NK-92 (cell line): ENCODE results near the gene HNRNPDL.
"Not testable (repeated sequence)": the region's sequence is repeated elsewhere in the genome, so short reads cannot be mapped to it uniquely, and the experiment has no call there.

Experiments
- DNase-seq: peaks from one replicate; lab custom pipeline; 2025; ENCODE audit not compliant: unreplicated experiment; lab: John Stamatoyannopoulos, UW

HNRNPDL gene

DNA sequence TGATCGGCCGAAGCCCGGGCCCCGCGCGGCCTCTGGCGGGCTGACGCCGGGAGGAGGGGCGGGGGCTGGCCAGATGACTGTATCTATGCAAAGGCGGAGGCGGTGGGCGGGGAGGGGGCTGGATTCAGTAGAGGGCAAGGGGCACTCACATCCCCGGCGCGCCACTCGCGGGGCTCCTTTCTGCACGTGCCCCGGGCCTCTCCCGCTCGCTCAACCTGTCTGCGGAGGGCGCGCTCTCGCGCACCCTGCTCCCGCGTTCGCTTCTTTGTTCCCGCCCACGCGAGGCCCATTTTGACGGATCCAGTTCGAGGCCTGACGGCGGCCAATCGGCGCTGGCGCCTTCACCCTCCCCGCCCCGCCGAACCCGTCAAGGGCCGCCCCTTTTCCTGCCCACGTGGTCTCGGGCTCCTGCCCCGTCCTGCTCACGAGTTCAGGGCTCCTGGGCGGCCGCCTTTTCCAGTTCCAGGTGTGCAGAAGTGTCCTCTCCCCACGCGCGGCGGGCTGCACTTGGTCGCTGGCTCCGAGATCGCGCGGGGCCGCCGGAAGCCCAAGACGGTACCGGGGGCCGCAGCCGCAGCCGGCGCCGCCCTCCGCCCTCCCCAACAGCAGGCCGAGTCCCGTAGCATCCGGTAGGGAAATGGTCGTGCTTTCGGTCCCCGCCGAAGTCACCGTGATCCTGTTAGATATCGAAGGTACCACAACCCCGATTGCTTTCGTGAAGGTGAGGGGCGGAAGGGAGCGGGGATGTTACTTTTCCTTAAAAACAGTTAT lies at the start of gene HNRNPDL, which contains the start of gene ENOPH1:
TSS of gene HNRNPDL (minus strand) at position 270 of the 771 bp plus-strand sequence. CDS start 772 bp downstream, outside the sequence.
TSS of gene ENOPH1 (plus strand) at position 398 of the 771 bp plus-strand sequence. CDS start at position 638, 240 bp downstream.
- peak; percentile 61 for DNase-seq

DNA sequence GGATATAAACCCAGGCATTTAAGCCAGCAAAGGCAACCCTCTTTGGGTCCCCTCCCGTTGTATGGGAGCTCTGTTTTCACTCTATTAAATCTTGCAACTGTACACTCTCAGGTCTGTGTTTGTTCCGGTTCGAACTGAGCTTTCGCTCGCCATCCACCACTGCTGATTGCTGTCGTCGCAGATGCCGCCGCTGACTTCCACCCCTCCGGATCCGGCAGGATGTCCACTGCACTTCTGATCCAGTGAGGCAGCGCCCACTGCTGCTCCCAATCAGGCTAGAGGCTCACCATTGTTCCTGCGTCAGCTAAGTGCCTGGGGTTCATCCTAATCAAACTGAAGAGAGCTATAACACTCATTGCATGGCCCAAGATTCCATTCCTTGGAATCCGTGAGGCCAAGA lies 49.3 kb upstream of the HNRNPDL start:
- DNase-seq, result no peak

- not testable (repeated sequence) for DNase-seq
These were observed 47.2 kb upstream of the HNRNPDL start for GRCh38 chr4:82477469-82477868.

DNA sequence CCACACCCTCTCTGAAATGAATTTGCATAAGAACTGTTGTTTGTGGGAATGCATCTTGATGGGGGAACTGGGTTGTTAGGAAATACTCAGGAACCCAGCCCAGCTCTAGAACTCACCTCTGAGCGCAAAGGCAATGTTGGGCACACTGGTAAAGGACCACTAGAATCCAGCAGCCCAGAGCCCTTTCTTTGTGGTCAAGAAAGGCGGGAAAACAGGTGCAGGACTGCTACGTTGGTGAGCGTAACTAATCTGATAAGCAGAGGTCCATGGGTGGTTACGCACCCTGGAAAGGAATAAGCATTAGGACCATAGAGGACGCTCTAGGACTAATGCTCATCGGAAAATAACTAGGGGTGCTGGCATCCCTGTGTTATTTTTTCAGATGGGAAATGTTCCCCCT lies 45.7 kb upstream of the HNRNPDL start:
- DNase-seq, result not testable (repeated sequence)

- DNase-seq, result no peak
These were observed 43.4 kb upstream of the HNRNPDL start for GRCh38 chr4:82473621-82474164.

GRCh38 chr4:82473080-82473479 lies 42.8 kb upstream of the HNRNPDL start:
- not testable (repeated sequence) for DNase-seq

DNA sequence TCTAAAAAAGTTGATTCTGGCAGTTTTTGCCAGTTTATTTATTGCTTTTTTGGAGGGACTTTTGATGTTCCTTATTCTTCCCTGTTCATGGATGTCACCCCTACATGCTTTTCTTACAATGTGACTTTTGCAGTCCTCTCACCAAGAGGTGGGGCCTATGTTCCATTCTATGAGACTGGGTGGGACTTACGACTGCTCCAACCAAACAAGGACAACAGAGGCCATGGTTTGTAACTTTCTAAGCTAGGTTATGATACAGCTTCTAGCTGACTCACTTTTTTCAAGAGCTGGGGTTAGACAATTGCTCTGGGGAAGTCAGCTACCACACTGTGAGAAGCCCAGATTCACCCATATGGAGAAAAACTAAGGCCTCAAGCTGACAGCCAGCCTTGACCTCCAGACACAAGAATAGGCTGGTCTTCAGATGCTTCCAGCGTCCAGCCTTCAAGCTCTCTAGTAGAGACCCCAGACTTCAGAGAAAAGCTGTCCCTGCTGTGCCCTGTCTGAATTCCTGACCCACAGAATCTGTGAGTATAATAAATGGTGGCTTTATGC lies 39.6 kb upstream of the HNRNPDL start:
- no peak for DNase-seq

DNA sequence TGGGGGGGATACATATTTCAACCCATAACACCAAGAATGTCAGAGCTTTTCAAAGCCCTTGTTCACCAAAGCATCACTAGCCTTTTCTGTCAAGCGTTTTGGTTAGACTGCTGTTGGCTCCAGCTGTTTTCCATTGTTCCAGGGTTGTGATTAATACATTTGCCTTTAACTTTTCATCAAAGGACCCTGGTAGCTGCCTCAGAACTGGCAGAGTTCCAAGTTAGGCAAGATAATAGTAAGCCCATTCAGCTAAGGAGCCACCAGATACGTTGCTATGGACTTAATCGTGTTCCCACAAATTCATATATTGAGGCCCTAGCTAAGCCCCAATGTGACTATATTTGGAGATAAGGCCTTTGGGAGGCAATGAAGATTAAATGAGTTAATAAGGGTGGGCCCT lies 37.2 kb upstream of the HNRNPDL start:
- DNase-seq, result no peak

- no peak for DNase-seq
These were observed 33.0 kb upstream of the HNRNPDL start for GRCh38 chr4:82463221-82463620.

- no peak for DNase-seq
These were observed 32.2 kb upstream of the HNRNPDL start for GRCh38 chr4:82462415-82462831.

DNA sequence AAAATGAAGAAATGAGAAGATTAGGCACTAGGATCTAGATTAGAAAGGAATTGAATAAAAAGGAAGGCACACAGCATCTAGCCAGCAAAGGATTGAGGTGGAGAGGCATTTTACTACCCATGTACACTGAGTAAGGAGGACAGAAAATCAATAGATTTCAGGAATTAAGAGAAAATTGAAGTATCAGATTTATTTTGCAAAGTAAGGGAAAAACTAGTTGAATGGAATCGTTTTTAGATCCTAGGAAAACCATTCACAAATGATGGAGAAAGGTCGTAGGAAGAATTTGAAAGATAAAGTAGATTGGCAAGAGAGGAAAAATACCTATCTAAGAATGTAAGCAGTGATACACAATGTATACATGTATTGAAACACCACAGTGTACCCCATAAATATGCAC lies 31.4 kb upstream of the HNRNPDL start:
- no peak for DNase-seq

DNA sequence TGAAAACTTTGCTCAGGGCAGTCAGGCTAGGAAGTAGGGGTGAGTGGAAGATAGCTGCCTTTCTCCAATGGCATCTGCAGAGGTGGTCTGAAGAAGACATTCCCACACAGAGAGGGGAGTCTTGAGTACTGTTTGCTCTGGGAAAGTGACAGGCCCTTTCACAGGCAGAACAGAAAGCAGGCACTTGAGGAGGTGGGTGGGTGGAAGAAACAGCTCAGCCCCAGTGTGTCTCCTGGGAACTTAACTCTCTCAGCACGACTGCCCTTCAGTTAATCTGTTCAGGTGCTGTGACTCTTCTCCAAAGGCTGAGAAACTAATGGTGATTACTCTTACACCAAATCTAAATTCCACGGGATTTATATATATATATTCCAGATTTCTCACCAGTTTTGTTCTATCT lies 28.5 kb upstream of the HNRNPDL start:
- DNase-seq, result no peak

DNA sequence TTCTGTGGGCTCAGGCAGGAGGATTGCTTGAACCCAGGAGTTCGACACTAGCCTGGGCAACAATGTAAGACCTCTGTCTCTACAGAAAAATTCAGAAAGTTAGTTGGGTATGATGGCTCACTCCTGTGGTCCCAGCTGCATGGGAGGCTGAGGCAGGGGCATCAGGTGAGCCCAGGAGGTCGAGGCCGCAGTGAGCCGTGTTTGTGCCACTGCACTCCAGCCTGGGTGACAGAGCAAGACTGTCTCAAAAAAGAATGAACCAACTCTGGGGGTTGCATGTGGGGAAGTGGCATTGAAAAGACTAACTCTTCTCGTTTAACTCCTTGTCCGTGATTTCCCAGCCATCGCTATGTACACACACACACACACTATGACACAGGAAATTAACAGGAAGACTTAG lies 27.0 kb upstream of the HNRNPDL start:
- DNase-seq, result no peak

- no peak for DNase-seq
These were observed 21.8 kb upstream of the HNRNPDL start for GRCh38 chr4:82452026-82452425.

DNA sequence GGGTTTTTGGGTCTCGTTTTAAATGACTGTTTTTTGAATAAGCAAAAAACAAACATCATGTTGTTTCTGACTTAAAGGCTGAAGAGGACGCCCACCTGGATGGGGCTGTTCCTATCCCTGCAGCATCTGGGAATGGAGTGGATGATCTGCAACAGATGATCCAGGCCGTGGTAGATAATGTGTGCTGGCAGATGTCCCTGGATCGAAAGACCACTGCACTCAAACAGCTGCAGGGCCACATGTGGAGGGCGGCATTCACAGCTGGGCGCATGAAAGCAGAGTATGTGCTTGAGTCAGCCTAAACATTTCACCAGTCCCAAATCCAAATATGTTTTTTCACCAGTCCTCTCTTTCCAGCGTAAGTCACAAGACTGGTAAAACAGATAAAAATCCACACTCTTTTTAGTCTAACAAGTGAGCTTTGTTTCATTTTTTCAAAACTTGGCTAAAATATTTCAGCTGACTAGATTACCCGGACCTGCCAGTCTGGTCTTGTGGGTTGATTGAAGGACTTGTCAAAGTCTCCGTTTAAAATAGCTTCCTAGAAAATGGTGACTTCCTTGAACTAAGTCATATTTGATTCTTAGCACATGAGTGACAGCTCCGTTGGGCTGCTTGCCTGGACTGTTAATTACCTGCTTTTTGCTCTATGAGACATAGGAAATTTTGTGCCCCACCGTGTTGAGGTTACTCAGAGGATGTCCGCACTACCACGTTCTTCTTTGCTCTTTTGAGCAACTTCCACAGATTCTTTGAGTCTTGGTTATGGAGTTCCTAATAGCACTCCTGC lies 20.9 kb upstream of the HNRNPDL start:
- DNase-seq, result no peak

DNA sequence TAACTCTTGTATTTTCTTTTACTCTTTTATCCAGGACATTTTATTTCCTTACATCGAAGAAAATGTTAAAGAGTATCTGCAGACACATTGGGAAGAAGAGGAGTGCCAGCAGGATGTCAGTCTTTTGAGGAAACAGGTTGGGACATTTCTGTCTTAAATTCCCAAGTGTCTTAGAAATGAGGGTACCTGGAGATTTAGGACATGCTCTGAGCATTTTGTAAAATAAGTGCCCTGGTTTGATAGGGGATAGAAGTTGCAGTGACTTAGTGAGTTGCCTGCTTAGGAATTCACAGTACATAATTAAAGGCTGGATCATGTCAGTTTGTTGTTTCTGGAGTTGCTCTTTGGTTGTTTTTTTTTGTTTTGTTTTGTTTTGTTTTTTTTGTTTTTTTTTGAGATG lies 17.6 kb upstream of the HNRNPDL start:
- no peak for DNase-seq

DNA sequence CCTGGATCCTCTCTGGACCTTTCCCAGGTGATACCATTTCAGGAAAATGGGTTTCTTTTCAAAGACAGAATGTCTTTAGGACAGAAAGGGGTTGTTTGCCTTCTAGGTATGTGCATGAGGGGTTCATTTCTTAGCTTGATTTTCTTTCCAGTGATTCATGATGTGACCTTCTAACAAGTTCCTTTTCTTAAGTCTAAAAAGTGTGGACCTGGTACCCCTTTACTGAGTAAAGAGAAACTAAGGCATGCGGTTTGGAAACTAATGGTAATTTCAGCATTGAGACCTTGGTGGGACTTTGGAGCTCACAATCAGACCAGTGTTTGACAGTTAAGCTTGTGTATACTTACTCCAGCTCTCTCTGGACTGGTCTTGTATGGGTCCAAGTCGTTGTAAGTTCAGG lies 8.8 kb upstream of the HNRNPDL start:
- no peak for DNase-seq

DNA sequence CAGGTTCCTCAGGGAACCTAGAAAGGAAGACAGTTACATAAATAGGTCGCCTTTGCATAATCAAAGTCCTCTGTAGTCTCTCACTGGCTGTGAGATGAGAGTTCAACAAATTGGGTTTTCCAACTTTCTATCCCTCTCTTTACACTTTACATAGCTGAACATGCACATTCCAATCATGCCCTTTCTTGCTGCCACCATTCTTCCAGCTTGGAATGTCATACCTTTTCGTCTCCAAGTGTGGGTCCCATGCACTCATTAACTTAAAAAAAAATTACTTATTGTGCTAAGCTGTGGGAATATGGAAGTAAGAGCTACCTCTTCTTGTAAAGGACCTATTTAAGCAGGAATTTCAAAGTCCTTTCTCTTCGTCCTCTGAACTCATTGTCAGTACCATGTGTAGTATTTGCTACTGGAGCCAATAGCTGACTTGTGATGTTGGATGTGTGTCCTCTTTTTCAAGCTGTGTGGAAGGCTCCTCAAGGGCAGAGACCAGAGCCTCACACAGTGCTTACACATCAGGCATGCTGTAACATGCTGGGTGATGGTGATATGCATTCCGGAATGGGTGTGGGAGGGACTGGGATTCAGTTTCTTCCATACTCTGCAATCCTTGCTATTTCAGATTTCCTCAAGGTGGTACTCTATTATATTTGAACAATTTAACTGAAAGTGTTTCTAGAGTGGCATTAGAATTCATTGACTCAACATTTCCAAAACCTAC lies 7.2 kb upstream of the HNRNPDL start:
- DNase-seq, result no peak

- no peak for DNase-seq
These were observed 6.5 kb upstream of the HNRNPDL start for GRCh38 chr4:82436780-82437179.

DNA sequence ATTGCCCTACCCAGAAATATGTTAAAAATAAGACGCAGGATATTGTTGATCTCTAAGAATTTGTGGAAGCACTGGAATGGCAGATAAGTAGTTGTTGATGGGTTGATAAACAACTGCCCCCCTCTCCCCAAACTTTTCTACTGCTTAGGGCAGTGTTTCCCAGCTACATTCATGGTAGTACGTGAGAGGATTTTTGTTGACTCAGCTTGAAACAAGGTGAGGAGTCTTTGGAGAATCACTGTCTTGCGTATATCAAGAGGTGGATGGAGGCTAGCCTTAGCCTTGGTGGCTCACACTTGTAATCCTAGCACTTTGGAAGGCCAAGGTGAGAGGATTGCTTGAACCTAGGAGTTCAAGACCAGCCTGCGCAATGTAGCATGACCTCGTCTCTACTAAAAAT lies 5.9 kb upstream of the HNRNPDL start:
- DNase-seq, result no peak

GRCh38 chr4:82434949-82435348 lies 4.7 kb upstream of the HNRNPDL start:
- DNase-seq, result no peak
